ENCODE measurements around the gene TTLL3.

Gene TTLL3

GRCh38 chr3:9878700-9879099 is 68.6 kb downstream of the TTLL3 start:
- DNase-seq: no peak
- no peaks in the 10 kb centered on the region for H3K36me3 ChIP-seq (ENCODE audit: control insufficient read depth, insufficient read depth, low read length)

GRCh38 chr3:9879830-9880549 is 69.9 kb downstream of the TTLL3 start, which contains the start of gene CIDEC:
Gene CIDEC (minus strand): TSS chr3:9880253. CDS start chr3:9878486, 1,767 bp downstream.
- Histone ChIP-seq H3K36me3 (ENCODE audit: control insufficient read depth, insufficient read depth, low read length) (no peaks in the 10 kb centered on the region), H3K4me1 (ENCODE audit: control insufficient read depth, insufficient read depth, low read length, poor library complexity, severe bottlenecking) (no peaks in the 10 kb centered on the region), H3K27me3 (replicated peaks; ENCODE audit: control insufficient read depth, insufficient read depth, low read length, poor library complexity, severe bottlenecking) (no peaks in the 10 kb centered on the region), H3K4me3 (ENCODE audit: insufficient read depth, low read depth, low read length, poor library complexity, severe bottlenecking) (no peak within 1 kb of the TSS), H3K9me3 (ENCODE audit: control insufficient read depth, low read length) (no peaks in the 10 kb centered on the region), H3K27ac (ENCODE audit: insufficient read depth, low read length, poor library complexity, severe bottlenecking) (no peak within 1 kb of the TSS)
- no peak for DNase-seq

More at GRCh38 chr3:9878700-9879099, 68.6 kb downstream of the TTLL3 start:
- no peaks in the 10 kb centered on the region for H3K27me3 ChIP-seq (replicated peaks; ENCODE audit: control insufficient read depth, insufficient read depth, low read length, poor library complexity, severe bottlenecking)
- no peak overlapping the region for H3K27ac ChIP-seq (ENCODE audit: insufficient read depth, low read length, poor library complexity, severe bottlenecking)
- H3K9me3 ChIP-seq (ENCODE audit: control insufficient read depth, low read length): no peaks in the 10 kb centered on the region
- H3K4me1 ChIP-seq (ENCODE audit: control insufficient read depth, insufficient read depth, low read length, poor library complexity, severe bottlenecking): no peaks in the 10 kb centered on the region
- H3K4me3 ChIP-seq (ENCODE audit: insufficient read depth, low read depth, low read length, poor library complexity, severe bottlenecking): no peak overlapping the region

GRCh38 chr3:9881441-9881840 is 71.4 kb downstream of the TTLL3 start:
- Histone ChIP-seq H3K4me1 (ENCODE audit: control insufficient read depth, insufficient read depth, low read length, poor library complexity, severe bottlenecking) (no peaks in the 10 kb centered on the region), H3K36me3 (ENCODE audit: control insufficient read depth, insufficient read depth, low read length) (no peaks in the 10 kb centered on the region), H3K9me3 (ENCODE audit: control insufficient read depth, low read length) (no peaks in the 10 kb centered on the region), H3K27me3 (replicated peaks; ENCODE audit: control insufficient read depth, insufficient read depth, low read length, poor library complexity, severe bottlenecking) (no peaks in the 10 kb centered on the region), H3K27ac (ENCODE audit: insufficient read depth, low read length, poor library complexity, severe bottlenecking) (no peak overlapping the region), H3K4me3 (ENCODE audit: insufficient read depth, low read depth, low read length, poor library complexity, severe bottlenecking) (no peak overlapping the region)
- DNase-seq: no peak

- Histone ChIP-seq H3K27me3 (replicated peaks; ENCODE audit: control insufficient read depth, insufficient read depth, low read length, poor library complexity, severe bottlenecking) (no peaks in the 10 kb centered on the region), H3K9me3 (ENCODE audit: control insufficient read depth, low read length) (no peaks in the 10 kb centered on the region), H3K4me1 (ENCODE audit: control insufficient read depth, insufficient read depth, low read length, poor library complexity, severe bottlenecking) (no peaks in the 10 kb centered on the region), H3K27ac (ENCODE audit: insufficient read depth, low read length, poor library complexity, severe bottlenecking) (no peak overlapping the region), H3K4me3 (ENCODE audit: insufficient read depth, low read depth, low read length, poor library complexity, severe bottlenecking) (no peak overlapping the region), H3K36me3 (ENCODE audit: control insufficient read depth, insufficient read depth, low read length) (no peaks in the 10 kb centered on the region)
- no peak for DNase-seq
Observed at GRCh38 chr3:9883706-9884554, 73.9 kb downstream of the TTLL3 start.

- Histone ChIP-seq H3K4me1 (ENCODE audit: control insufficient read depth, insufficient read depth, low read length, poor library complexity, severe bottlenecking) (no peaks in the 10 kb centered on the region), H3K4me3 (ENCODE audit: insufficient read depth, low read depth, low read length, poor library complexity, severe bottlenecking) (no peak overlapping the region), H3K27ac (ENCODE audit: insufficient read depth, low read length, poor library complexity, severe bottlenecking) (no peak overlapping the region), H3K36me3 (ENCODE audit: control insufficient read depth, insufficient read depth, low read length) (no peaks in the 10 kb centered on the region), H3K27me3 (replicated peaks; ENCODE audit: control insufficient read depth, insufficient read depth, low read length, poor library complexity, severe bottlenecking) (no peaks in the 10 kb centered on the region), H3K9me3 (ENCODE audit: control insufficient read depth, low read length) (no peaks in the 10 kb centered on the region)
- no peak for DNase-seq
Observed at GRCh38 chr3:9884555-9885165, 74.6 kb downstream of the TTLL3 start.

All from effector memory CD4-positive, alpha-beta T cell (primary cell).